ENCODE results near the gene BEND6.
A peak's percentile ranks its signal among the peaks of the same experiment; 100 is the strongest.
"Not testable (repeated sequence)": the region's sequence is repeated elsewhere in the genome, so short reads cannot be mapped to it uniquely, and the experiment has no call there.

BEND6 gene

DNA sequence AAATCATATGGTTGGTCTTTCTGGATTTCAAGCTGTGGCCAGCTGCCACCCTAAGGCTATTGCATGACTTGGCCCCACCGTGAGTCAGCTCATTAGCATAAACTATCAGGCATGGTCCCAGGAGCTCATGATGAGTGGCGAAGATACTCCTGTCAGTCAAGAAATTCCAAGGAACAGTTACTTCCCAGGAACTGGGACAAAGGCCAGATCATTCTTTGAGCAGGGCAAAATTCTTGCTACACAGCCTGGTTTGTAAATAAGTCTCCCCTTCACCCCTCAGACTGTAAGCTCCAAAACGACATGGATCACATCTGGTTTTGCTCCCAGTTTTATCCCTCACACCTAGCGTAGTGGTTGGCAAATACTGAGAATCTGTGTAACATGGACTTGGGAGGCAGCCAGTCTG lies 58.6 kb downstream of the BEND6 start:
- no peak for TF ChIP-seq POLR2A (IDR thresholded peaks at IDR 0.05; ENCODE audit: low read depth, low read length)
- DNase-seq (ENCODE audit: insufficient read length, low spot score) (peak; percentile 25), FAIRE-seq (peak; percentile 94)

DNA sequence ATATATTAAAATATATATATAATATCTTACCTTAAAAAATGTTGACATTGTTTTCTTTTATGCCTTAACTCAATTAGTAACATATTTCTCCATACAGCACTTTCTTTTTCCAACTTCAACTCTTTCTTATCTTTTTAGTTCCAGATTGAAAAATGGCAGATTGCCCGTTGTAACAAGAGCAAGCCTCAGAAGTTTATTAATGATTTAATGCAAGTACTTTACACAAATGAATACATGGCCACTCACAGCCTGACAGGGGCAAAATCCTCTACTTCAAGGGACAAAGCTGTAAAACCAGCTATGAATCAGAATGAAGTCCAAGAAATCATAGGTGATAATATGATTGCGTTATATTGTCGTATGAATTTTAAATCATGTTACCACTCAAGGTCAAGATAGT lies 62.2 kb downstream of the BEND6 start:
- TF ChIP-seq POLR2A (IDR thresholded peaks at IDR 0.05; ENCODE audit: low read depth, low read length) = no peak
- DNase-seq (ENCODE audit: insufficient read length, low spot score) (no peak), FAIRE-seq (no peak)

DNA sequence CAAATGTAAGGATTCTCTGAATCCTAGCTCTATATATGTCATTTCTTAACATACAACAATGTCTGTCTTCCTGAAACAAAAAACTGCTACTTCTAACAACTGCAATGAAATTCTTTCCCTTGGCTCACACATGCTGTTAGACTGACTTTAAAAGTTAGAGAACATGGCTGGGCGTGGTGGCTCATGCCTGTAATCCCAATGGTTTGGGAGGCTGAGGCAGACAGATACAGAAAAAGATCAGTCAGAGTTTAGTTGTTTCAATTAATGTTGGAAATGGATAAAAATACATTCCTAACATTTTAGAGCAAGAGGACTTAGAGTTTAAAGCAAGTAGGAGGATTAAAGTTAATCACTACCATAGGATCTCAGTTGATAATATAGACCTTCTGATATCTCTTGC lies 62.9 kb downstream of the BEND6 start:
- no peak for DNase-seq (ENCODE audit: insufficient read length, low spot score)
- no peak for TF ChIP-seq POLR2A (IDR thresholded peaks at IDR 0.05; ENCODE audit: low read depth, low read length)
- peak; percentile 78 for FAIRE-seq

DNA sequence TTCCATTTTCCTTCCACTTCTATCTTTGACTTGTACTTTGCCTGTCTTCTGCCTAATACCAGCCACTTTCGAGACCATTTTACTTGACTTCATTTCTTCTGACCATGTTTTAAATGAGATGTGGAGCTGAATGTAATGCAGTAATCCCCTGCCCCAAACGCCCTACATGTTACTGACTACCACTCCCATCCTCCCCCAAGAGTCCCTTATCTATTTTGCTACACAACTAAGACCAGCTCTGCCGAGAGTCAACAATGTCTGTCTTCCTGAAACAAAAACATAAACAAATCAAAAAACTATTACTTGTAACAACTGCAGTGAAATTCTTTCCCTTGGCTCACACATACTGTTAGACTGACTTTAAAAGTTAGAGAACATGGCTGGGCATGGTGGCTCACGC lies 64.5 kb downstream of the BEND6 start:
- no peak for TF ChIP-seq POLR2A (IDR thresholded peaks at IDR 0.05; ENCODE audit: low read depth, low read length)
- DNase-seq (ENCODE audit: insufficient read length, low spot score) (no peak), FAIRE-seq (no peak)

DNA sequence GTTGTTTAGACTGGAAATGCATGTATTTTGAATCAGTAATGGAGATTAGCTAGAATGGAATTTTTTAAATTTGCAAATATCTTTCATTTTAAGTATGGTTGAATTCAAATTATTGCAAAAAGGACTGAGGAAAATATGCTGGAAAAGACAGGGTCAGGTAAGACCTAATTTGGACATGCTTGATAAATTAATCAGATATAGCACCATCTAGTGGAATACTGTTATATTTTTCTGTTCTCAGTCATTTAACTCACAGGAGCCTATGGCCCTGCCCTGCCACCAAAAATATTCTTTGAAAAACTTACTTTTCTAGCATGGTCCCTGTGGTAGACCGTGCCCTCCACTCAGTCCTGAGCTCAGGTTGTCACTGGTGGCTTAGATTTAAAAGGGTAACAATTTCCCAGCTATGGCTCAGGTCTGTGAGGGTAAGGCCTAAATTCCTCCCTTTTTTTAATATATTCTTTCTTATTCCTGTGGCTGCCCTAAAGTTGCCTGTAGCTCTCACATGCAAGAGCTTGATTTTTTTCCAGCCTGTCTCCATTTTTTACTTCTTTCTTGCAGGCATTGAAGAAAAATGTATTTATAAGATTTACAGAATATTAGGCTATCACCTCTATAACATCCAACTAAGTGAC lies 66.3 kb downstream of the BEND6 start:
- TF ChIP-seq POLR2A (IDR thresholded peaks at IDR 0.05; ENCODE audit: low read depth, low read length) = no peak
- FAIRE-seq (peak; percentile 91), DNase-seq (ENCODE audit: insufficient read length, low spot score) (peak; percentile 35)

DNA sequence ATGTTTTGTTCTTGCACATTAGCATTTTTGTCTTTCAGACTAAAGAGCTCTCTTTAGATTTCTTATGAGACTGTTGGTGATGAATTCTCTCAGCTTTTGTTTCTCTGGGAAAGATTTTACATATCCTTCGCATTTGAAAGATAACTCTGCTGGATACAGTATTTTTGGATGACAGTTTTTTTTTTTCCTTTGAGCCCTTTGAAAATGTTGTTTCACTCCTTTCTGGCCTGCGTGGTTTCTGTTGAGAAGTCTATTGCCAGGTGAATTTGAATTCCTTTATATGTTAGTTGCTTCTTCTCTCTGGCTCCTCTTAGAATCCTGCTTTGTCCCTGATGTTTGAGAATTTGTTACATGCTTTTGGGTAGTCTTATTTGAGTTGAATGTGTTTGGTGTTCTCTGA lies 69.4 kb downstream of the BEND6 start:
- DNase-seq (ENCODE audit: insufficient read length, low spot score) = no peak
- TF ChIP-seq POLR2A (IDR thresholded peaks at IDR 0.05; ENCODE audit: low read depth, low read length) = no peak
- no peak for FAIRE-seq

DNA sequence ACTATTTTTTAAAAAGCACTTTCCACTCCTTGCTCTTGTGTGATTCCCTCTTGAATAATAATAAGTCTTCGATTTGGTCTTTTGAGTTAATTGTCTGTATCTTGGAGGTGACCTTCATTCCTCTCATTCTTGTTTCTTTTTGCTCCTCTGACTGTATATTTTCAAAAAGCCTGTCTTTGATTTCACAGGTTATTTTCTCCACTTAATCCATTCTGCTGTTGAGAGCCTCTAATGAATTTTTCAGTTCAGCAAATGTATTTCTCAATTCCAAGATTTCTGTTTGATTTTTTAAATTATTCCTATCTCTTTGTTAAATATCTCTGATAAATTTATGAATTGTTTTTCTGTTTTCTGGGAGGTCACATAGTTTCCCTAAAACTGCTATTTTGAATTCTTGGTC lies 69.9 kb downstream of the BEND6 start:
- TF ChIP-seq POLR2A (IDR thresholded peaks at IDR 0.05; ENCODE audit: low read depth, low read length) = no peak
- FAIRE-seq = no peak
- DNase-seq (ENCODE audit: insufficient read length, low spot score) = no peak

DNA sequence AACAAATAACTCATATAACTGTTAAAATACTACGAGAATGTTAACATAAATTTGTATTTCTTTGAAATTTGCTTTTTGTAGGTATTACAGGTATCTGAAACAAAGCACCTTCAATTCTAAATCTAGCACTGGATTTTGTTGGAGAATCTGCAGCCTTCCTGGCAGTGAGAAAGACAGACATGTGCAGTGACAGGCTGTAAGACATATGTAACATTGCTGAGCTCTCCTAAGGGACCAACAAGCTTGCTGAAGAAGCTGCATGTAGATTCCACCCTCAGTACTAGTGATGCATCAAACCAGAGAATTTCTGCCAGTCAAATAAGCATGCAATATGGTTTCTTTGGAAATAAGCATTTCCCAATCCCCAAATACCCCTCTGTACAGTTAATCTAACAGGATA lies 71.1 kb downstream of the BEND6 start:
- DNase-seq (ENCODE audit: insufficient read length, low spot score) = no peak
- peak; percentile 77 for FAIRE-seq
- no peak for TF ChIP-seq POLR2A (IDR thresholded peaks at IDR 0.05; ENCODE audit: low read depth, low read length)

DNA sequence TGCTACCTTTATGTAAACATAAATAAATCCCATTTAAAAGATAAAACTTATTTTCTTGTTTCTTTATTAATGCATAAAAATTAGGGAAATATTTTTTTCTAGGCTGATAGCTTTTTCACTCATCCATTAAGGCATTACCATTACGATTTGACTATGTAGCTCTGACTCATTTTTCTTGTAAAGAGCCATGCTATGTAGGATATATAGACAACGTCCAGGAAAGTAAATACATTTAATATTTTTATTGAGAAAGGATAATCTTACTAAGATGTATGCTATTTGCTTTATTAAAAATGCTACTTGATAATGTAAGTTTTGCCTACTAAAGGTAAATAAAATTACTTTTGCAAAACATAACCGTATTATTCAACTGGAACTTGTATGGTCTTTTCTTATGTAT lies 72.4 kb downstream of the BEND6 start:
- TF ChIP-seq POLR2A (IDR thresholded peaks at IDR 0.05; ENCODE audit: low read depth, low read length) = no peak
- DNase-seq (ENCODE audit: insufficient read length, low spot score) = no peak
- FAIRE-seq = no peak

DNA sequence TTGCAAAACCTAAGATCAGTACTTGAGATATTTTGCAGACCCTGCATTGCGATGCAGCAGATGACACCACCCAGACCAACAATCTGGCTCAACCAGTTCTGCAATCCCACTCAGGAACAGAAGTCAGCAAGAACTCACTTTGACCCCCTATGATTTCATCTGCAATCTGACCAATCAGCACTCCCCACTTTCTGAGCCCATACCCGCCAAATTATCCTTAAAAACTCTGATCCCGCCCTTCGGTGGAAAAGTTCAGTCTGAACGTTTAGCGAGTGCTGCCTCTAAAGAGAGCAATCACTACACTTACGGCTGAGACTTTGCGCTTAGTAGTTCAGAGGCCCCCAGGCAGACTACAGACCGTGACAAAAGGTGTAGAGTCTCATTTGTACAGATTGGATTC lies 74.3 kb downstream of the BEND6 start:
- no peak for TF ChIP-seq POLR2A (IDR thresholded peaks at IDR 0.05; ENCODE audit: low read depth, low read length)
- DNase-seq (ENCODE audit: insufficient read length, low spot score) = no peak
- FAIRE-seq = peak; percentile 30

DNA sequence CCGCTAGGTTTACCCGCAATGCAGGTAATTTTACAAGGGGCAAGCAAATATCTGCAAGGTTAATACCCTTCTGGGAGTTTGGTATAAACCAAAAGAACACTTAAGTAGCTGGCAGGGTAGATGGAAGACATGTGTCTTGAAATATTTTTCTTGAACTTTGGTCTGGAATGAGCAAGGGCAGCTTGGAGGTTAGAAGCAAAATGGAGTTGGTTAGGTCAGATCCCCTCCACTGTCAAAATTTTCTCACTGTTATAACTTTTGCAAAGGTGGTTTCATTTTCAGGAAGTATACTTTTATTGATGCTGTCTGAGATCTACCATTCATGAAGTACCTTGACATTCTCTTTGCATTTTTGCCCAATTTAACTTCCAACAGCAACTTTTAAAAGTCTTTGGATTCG lies 78.3 kb downstream of the BEND6 start:
- TF ChIP-seq POLR2A (IDR thresholded peaks at IDR 0.05; ENCODE audit: low read depth, low read length) = no peak
- DNase-seq (ENCODE audit: insufficient read length, low spot score) = no peak
- no peak for FAIRE-seq

DNA sequence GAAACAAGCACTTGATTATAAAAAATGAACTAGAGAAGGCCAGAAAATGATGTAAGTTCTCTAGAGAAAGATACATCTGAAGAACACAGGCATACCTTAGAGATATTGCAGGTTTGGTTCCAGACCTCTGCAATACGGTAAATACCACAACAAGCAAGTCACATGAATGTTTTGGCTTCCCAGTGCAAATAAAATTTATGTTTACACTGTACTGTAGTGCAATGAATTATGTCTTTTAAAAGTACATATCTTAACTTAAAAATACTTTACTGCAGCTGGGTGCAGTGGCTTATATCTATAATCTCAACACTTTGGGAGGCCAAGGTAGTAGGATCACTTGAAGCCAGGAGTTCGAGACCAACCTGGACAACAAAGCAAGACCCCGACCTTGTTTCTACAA lies 80.6 kb downstream of the BEND6 start:
- no peak for TF ChIP-seq POLR2A (IDR thresholded peaks at IDR 0.05; ENCODE audit: low read depth, low read length)
- FAIRE-seq = no peak

DNA sequence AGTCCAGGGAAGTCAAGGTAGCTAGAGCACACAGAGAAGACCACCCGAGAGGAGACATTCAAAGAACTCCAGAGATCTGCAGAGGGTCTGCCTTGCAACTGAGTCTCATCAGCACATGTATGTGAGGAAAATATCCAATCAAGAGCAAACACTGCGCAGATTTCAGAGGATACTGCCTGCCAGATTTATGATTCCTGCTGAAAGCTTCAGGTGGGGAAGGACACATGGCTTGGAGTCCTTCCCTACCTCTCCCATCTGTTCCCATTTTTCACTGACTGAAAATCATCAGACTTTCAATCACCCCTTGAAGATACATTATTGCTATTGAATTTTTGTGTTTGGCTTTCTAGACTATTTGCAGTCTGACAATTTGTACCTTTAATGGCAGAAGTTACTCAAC lies 84.0 kb downstream of the BEND6 start:
- TF ChIP-seq POLR2A (IDR thresholded peaks at IDR 0.05; ENCODE audit: low read depth, low read length) = no peak
- DNase-seq (ENCODE audit: insufficient read length, low spot score) = no peak
- FAIRE-seq = no peak

More for the DNA sequence above, 80.6 kb downstream of the BEND6 start:
- DNase-seq (ENCODE audit: insufficient read length, low spot score) = no peak

DNA sequence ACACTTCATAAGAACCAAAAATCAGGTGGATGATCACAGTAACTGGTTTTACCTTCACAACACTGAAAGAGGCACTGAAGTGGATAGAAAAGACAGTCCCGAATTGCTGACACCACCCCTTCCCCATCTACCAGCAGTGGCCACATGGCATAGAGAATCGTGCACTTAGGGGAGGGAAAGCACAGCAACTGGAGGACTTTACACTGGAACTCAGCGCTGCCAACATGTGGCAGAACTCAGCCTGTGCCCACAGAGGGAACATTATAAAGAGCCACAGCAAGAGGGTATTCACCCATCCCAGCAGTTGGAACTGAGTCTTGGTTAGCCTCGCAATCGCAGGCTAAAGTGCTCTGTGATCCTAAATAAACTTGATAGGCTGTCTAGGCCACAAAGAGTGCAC lies 85.1 kb downstream of the BEND6 start:
- FAIRE-seq (peak; percentile 27), DNase-seq (ENCODE audit: insufficient read length, low spot score) (no peak)
- TF ChIP-seq POLR2A (IDR thresholded peaks at IDR 0.05; ENCODE audit: low read depth, low read length) = no peak

DNA sequence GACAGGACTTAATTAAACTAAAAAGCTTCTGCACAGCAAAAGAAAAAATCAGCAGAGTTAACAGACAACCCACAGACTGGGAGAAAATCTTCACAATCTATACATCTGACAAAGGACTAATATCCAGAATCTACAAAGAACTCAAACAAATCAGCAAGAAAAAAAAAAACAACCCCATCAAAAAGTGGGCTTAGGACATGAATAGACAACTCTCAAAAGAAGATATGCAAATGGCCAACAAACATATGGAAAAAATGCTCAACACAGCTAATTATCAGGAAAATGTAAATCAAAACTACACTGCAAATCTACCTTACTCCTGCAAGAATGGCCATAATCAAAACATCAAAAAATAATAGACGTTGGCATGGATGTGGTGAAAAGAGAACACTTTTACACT lies 89.2 kb downstream of the BEND6 start:
- DNase-seq (ENCODE audit: insufficient read length, low spot score); FAIRE-seq: not testable (repeated sequence)

DNA sequence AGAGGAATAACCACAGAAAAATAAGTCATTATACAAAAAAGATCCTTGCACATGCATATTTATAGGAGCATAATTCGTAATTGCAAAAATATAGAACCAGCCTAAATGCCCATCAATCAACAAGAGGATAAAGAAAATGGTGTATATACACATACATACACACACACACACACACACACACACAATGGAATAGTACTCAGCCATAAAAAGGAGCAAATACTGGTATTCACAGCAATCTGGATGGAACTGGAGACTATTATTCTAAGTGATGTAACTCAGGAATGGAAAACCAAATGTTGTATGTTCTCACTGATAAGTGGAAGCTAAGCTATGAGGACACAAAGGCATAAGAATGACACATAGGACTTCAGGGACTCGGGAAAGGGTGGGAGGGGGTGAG lies 89.7 kb downstream of the BEND6 start:
- no peak for TF ChIP-seq POLR2A (IDR thresholded peaks at IDR 0.05; ENCODE audit: low read depth, low read length)
- no peak for DNase-seq (ENCODE audit: insufficient read length, low spot score)
- no peak for FAIRE-seq

All from H54 (cell line).